ENCODE data around the gene OR52B4.
"Not testable (repeated sequence)": the region's sequence is repeated elsewhere in the genome, so short reads cannot be mapped to it uniquely, and the experiment has no call there.

Gene OR52B4

DNA sequence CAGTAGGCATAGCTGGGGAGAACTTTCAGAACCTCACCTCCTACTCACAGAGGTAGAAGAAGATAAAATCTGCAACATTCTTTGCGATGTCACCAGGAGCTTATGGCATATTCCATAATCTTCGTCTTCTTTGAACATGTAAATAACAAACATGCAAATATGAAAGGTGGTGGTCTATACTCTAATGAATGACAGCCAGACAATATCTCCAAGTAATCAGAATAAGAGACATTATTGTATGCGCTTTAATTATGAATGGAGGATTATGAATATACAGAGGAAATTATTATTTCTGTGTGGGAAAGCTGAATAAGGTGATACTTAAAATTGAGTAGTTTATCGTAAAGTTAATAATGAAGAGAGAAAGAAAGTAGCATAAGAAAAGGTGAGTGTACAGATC, at the start of gene OR52B4:
Gene OR52B4, minus strand, starts transcription at position 101 of the 400 bp plus-strand sequence. Its CDS starts 91 bp downstream, at position 10.
- no peak for DNase-seq

GRCh38 chr11:4416816-4417215, 48.6 kb upstream of the OR52B4 start:
- DNase-seq = no peak

- no peak for DNase-seq
Measured at GRCh38 chr11:4416306-4416705, 48.1 kb upstream of the OR52B4 start.

GRCh38 chr11:4406206-4406605, 38.0 kb upstream of the OR52B4 start:
- DNase-seq = not testable (repeated sequence)

DNA sequence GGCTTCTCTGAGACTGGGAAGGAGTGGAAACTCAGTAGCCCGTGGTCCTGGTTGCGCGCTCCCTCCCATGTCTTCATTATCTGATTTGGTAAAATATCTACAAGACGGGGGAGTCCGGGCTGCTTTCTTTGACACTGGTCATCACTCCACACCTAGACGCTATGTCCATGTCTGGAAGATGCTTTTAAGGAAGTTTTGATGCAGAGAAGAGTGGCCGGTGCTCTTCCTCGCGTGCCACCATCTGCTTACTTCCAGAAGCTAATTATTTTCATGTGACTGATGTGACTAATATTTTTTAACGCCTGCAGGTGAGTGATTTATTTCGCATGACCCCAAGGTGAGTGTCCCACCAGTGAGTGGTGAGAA, 25.7 kb upstream of the OR52B4 start:
- DNase-seq = no peak

DNA sequence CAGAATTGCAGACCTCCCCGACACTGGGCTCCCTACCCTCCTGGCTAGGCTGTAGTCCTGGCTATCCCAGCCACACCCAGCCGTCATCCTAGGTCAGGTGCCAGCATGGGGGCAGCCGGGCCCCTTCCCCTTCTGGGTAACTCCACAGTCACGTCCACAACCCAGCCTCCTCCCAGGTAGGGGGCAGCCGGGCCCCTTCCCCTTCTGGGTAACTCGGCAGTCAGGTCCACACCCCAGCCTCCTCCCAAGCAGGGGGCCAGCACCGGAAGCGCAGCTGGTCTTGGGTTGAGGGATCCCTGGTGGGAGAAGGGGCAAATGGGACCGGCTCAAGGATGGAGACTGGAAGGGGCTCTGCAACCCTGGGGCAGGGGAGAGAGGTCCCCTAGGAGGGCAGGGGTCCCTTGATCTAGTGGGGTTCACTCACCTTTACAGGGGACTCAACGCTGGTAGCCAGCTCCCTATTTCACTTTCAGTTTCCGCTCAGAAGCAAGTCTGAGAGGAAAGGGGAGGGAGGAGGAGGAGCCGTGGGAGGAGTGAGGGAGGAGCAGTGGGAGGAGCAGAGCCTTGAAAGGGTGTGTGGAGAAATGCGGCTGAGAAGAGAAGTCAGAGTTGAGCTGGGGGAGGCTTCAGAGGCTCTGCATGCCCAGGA, 25.1 kb upstream of the OR52B4 start, which contains the start of gene TRIM21:
Gene TRIM21, minus strand, starts transcription at position 494 of the 649 bp plus-strand sequence. CDS start 3,293 bp downstream, outside the sequence.
- DNase-seq = peak; percentile 86

DNA sequence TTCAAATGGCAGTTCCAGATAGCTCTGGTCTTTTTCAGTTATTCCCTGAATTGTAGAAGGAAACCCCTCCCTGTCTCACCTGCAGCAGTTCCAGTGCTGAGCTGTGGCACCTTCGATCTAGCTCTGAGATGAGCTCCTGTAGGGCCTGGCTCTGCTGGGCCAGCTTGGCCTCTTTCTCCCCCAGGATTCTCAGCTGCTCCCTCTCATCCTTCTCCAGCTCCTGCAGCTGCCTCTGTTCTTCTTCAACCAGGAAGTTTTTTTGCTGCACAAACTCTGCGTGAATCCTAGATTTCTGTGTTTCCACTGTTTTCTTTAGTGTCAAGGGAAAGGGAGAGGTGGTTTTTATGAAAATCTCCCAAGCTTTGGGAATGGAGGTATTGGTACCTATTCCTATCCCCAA, 20.0 kb upstream of the OR52B4 start:
- DNase-seq = no peak

GRCh38 chr11:4385978-4386740, 18.0 kb upstream of the OR52B4 start:
- DNase-seq = no peak

DNA sequence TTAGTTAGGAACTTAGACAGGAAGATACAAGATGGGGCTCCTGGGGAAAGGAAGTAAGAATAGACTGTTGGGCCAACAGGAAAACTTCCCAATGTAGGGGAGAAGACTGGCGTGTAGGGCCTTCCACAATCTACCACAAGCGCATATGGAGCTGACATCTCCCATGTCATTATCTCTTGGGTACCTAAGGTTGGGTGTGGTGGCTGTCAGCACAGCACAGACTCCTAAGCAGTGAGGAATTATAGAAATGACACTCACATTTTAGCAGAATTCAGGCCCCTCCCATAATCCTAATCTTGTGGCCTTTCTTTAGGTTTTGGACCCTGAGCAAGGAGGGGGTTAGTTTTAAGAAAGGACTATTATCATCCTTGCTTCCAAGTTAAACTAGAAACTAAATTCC, 13.7 kb upstream of the OR52B4 start:
- DNase-seq = no peak

GRCh38 chr11:4375431-4376140, 7.4 kb upstream of the OR52B4 start:
- no peak for DNase-seq

GRCh38 chr11:4370166-4370565, 2.0 kb upstream of the OR52B4 start:
- DNase-seq = no peak

- DNase-seq = not testable (repeated sequence)
Measured at GRCh38 chr11:4348142-4348541, 20.0 kb downstream of the OR52B4 start.

DNA sequence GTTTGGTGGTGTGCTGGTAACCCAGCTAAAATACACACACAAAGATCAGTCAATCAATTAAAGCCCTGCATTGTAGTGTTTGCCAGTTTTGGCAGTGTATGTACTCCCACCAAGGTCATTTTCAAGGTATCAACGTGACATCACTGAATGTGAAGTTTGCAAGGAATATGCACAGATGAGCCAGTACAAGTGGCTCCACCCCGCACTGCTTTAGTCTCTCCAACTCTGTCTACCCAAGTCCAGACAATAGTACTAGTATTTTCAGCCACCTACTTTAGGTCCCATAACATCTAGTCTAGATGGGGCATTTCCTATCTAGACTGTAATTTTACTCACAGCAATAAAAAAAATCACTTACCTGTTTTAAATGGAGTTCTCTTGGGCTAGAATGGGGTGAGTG, 22.8 kb downstream of the OR52B4 start:
- not testable (repeated sequence) for DNase-seq

DNA sequence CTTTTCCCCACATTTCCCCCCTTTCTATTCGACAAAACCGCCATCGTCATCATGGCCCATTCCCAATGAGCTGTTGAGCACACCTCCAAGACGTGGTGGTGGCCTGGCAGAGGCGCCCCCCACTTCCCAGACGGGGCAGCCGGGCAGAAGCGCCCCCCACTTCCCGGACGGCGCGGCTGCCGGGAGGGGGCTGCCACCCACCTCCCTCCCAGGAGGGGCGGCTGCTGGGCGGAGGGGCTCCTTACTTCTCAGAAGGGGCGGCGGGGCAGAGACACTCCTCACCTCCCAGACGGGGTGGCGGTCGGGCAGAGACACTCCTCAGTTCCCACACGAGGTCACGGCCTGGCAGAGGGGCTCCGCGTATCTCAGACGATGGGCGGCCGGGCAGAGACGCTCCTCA, 33.8 kb downstream of the OR52B4 start:
- DNase-seq = not testable (repeated sequence)

Measured in CD4-positive, alpha-beta T cell treated with Interleukin-15 for 1 hour (primary cell).